Measurements from ENCODE around the gene EYA4.

GRCh38 chr6:133430530-133430929 is 189.4 kb downstream of the EYA4 start:
- TF ChIP-seq CTCF (IDR thresholded peaks at IDR 0.05): no peak
- TF ChIP-seq POLR2AphosphoS5 (IDR thresholded peaks at IDR 0.05): no peak
- no peak for TF ChIP-seq POLR2A (IDR thresholded peaks at IDR 0.05)

Measured in breast epithelium (tissue), 3 donors.